NCI-H1417 treated with DMSO at 0.1 percent for 48 hours (cell line): ENCODE measurements around the gene RTTN.
"Not testable (repeated sequence)": the region's sequence is repeated elsewhere in the genome, so short reads cannot be mapped to it uniquely, and the experiment has no call there.

Experiments used
- DNase-seq: peaks from one replicate; lab custom pipeline; 2025; lab: John Stamatoyannopoulos, UW

Gene RTTN

GRCh38 chr18:70149616-70150301, 55.7 kb downstream of the RTTN start:
- no peak for DNase-seq

- no peak for DNase-seq
Observed at GRCh38 chr18:70149156-70149555, 56.3 kb downstream of the RTTN start.

- DNase-seq: no peak
Observed at GRCh38 chr18:70148039-70148938, 57.2 kb downstream of the RTTN start.

GRCh38 chr18:70146174-70146573, 59.3 kb downstream of the RTTN start:
- DNase-seq: no peak

DNA sequence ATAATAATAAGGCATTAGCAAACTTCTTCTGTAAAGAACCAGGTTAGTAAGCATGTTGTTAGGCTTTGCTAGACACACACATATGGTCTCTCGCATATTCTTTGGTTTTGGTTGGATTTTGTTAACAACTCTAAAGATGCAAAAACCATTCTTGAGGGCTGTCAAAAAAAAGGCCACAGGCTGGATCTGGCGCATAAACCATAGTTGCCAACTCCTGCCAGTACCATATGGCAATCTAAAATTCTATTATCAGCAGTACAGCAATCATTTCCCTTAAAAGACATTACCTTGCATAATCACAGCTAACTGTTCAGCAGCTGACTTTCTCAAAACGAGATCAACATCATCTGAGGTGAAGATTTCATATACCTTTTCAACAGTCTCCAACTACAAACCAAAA, 63.5 kb downstream of the RTTN start:
- no peak for DNase-seq

- no peak for DNase-seq
Observed at GRCh38 chr18:70139138-70139537, 66.3 kb downstream of the RTTN start.

DNA sequence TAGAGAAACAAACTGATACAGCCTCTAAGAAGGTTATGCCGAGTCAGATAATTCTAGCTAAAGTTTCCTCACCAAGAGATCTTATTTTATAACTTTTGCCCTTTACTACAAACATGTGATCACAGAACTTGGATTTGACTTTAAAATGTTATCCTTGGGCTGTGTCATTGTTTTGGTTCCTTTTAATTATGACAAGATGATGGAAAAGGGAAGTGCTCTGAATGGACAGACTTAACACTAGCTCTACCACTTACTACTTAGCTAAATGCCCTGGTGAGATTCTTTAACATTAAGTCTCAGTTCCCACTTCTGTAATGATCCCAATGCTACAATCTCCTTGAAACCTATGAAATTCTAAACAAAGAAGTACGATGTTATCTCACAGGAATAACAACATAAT, 69.9 kb downstream of the RTTN start:
- DNase-seq: no peak

- no peak for DNase-seq
Observed at GRCh38 chr18:70132999-70133398, 72.5 kb downstream of the RTTN start.

DNA sequence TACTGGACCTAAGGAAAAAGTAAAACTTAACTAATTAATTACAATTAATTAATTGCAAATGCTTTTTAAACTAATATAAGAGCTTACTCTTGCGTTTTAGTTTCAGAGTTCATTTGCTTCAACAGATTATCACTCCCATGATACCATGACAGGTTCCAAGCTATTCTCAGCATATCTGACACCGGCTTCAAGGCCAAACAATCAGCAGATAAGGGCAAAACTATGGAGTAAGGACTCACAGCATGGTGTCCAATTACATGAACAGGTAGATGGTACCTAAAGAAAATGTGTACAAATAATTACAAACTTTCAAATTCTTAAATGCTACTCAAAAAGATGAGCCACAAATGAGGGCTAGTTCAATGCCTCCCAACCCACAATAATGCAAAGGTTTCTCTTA, 77.2 kb downstream of the RTTN start:
- no peak for DNase-seq

DNA sequence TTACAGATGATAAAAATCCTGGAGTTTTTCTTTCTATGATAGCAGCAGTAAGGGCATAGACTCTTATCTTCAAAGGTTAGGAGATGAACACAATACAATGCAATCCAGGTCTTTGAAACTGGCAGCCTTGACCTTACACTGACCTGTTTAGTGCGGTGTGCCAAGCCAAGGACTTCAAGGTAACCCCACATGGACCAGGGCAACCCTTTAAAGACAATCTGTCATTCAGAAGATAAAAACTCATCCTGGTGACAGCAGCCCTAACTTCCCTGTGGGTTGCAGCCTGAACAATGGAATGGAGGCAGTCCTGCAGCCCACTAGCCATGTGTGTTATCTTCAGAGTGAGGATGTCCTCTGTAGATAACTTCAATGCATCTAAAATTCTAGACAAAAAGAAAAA, 78.1 kb downstream of the RTTN start:
- no peak for DNase-seq

- no peak for DNase-seq
Observed at GRCh38 chr18:70126832-70127231, 78.7 kb downstream of the RTTN start.

- DNase-seq: no peak
Observed at GRCh38 chr18:70124139-70124538, 81.3 kb downstream of the RTTN start.

DNA sequence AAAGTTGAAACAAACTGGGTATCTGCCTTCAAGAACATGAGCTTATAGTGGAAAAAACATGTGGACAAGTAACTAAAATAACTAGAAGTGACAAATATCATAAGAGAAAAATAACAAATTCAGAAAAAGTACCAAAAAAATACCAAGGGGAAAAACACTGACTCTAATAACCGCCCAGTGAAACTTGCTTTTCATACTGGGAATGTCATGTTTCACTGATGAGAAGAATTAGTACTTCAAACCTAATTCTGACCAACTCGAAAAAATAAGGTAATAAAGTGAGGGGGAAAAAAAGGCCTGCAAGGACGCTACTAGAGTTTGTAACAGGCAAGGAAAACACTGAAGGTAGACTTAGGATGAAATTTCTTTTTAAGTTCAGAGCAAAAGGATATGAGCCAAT, 83.6 kb downstream of the RTTN start:
- DNase-seq: no peak

DNA sequence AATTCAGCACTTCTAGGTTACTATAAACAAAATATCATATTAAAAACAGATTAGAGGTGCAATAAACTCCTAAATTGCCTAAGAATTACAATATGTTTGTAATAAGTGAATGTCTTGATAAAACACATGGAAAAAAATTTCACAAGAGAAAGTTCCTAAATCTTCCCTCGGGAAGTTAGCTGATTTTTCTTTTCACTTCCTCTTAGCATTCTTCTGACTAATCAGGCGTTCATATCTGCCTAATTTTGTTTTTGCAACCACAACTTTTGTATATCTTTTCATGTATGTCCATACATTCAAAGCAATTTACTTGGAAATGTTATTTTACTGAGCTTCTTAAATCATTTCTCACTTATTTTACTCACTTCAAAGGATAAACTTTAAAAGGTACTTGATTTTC, 88.5 kb downstream of the RTTN start:
- DNase-seq: no peak

- no peak for DNase-seq
Observed at GRCh38 chr18:70113511-70113910, 92.0 kb downstream of the RTTN start.

- DNase-seq: no peak
Observed at GRCh38 chr18:70110678-70111077, 94.8 kb downstream of the RTTN start.

- no peak for DNase-seq
Observed at GRCh38 chr18:70107091-70107490, 98.4 kb downstream of the RTTN start.

- not testable (repeated sequence) for DNase-seq
Observed at GRCh38 chr18:70102854-70103253, 102.6 kb downstream of the RTTN start.

DNA sequence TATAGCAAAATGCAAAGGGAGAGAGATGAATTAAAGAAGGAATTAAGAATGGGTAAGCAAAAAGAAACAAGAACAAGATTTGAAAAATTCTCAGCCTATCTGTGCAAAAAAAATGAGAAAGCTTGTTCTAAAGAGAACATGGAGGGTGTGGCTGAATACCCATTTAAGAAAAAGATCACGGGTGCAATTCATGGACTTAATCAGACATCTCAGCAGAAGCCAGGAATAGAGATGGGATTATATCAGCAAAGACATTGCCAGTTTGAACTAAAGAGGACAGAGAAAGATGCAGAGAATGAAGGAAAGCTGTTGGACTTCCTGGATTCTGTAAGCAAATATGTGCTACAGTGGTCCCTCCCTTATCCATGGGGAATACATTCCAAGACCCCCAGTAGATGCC, 115.6 kb downstream of the RTTN start:
- DNase-seq: no peak

- DNase-seq: no peak
Observed at GRCh38 chr18:70086085-70086484, 119.4 kb downstream of the RTTN start.

- no peak for DNase-seq
Observed at GRCh38 chr18:70085641-70086040, 119.8 kb downstream of the RTTN start.

- DNase-seq: no peak
Observed at GRCh38 chr18:70082430-70082829, 123.1 kb downstream of the RTTN start.

GRCh38 chr18:70078106-70078505, 127.4 kb downstream of the RTTN start:
- DNase-seq: no peak

DNA sequence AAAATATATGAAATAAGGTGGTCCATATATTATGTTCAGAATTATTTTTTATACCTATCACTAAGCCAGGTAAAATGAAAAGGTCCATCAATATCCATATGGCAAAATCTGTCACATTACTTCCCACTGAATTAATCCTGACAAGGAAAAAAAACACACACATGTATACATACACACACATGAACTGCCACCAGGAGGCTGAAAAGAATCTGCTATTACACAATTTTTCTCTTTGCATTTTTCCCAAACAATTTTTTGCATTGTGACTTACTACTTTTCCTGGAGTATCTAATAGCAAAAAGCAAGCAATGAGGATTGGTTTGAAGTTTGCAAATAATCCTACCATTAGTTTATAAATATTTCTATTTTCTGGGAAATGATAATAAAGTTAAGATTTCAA, 129.6 kb downstream of the RTTN start:
- DNase-seq: no peak
